SK-N-MC (cell line): ENCODE results near the gene BMP6.

Source experiments
- DNase-seq: peaks from one replicate; pipeline ENCODE4 v3.0.0-alpha.2; 2011; ENCODE audit warnings: low read depth, low spot score
- H3K27ac ChIP-seq: fragments of 200-600 bp; sonication (generic); 2 replicates; pipeline ENCODE4 v1.5.1; 2016; ENCODE audit warnings: mixed run types
- H3K36me3 ChIP-seq: fragments of 200-600 bp; sonication (generic); 2 replicates; pipeline ENCODE4 v1.6.1; 2017; ENCODE audit warnings: antibody characterized with exemption, low read length, mixed read lengths; ENCODE audit not compliant: insufficient read depth
- H3K4me3 ChIP-seq: fragments of 200-600 bp; sonication (generic); 2 replicates; pipeline ENCODE4 v1.5.1; 2016
- H3K9ac ChIP-seq: fragments of 200-600 bp; sonication (generic); 2 replicates; pipeline ENCODE4 v1.8.0; 2017; ENCODE audit warnings: mixed run types, mixed read lengths; ENCODE audit not compliant: insufficient read length
- H3K9me3 ChIP-seq: fragments of 200-600 bp; sonication (generic); 2 replicates; pipeline ENCODE4 v1.6.1; 2017; ENCODE audit warnings: low read depth, mild to moderate bottlenecking, antibody characterized with exemption, low read length, moderate library complexity, mixed read lengths
- EZH2 ChIP-seq: fragments of 200-600 bp; sonication (generic); IDR thresholded peaks from one replicate; pipeline ENCODE4 v1.6.1; 2017; ENCODE audit warnings: antibody characterized with exemption
- FOXP2 ChIP-seq: optimal IDR thresholded peaks from 2 replicates; pipeline ENCODE3; 2011; ENCODE audit warnings: mild to moderate bottlenecking, moderate library complexity; ENCODE audit not compliant: insufficient read depth; ENCODE audit errors: extremely low read length, control extremely low read depth
- POLR2AphosphoS5 ChIP-seq: IDR thresholded peaks from 2 replicates; pipeline ENCODE4 v1.6.1; 2012; ENCODE audit warnings: mild to moderate bottlenecking, low read depth, low read length, borderline replicate concordance

The BMP6 gene

GRCh38 chr6:7921046-7921445, 195.1 kb downstream of the BMP6 start:
- Histone ChIP-seq H3K36me3 (no peaks in the 10 kb centered on the region), H3K27ac (no peak overlapping the region), H3K9ac (no peak overlapping the region), H3K9me3 (no peaks in the 10 kb centered on the region), H3K4me3 (no peak overlapping the region)
- DNase-seq = no peak
- no peak for TF ChIP-seq FOXP2
- no peak for TF ChIP-seq EZH2
- no peak for TF ChIP-seq POLR2AphosphoS5

DNA sequence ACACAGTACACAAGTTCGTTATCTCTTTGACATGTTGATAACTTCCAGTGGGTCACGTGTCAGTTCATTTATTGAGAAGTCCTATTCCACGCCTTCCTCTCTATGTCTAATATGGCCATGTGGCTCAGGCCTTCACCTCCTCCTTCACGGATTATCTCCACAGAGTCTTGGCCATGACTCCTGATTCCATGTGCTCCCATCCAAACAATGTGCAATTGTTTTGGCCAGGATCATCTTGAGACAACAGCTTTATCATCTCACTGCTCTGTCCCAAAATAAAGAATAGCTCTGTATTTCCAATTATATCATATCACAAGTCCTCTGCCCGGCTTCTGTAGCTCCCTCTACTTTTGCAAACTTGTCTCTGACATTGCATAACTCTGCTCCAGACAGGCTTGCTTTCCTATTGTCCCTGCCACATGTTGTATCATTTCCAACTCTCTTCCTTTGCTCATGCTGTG, 195.8 kb downstream of the BMP6 start:
- Histone ChIP-seq H3K4me3 (no peak overlapping the region), H3K36me3 (no peaks in the 10 kb centered on the region), H3K27ac (no peak overlapping the region), H3K9me3 (no peaks in the 10 kb centered on the region), H3K9ac (no peak overlapping the region)
- no peak for DNase-seq
- TF ChIP-seq FOXP2 = no peak

- DNase-seq = no peak
- H3K9ac ChIP-seq = no peak overlapping the region
- TF ChIP-seq FOXP2 = no peak
- TF ChIP-seq EZH2 = no peak
- TF ChIP-seq POLR2AphosphoS5 = no peak
- H3K9me3 ChIP-seq = no peaks in the 10 kb centered on the region
- H3K27ac ChIP-seq = no peak overlapping the region
- no peak overlapping the region for H3K4me3 ChIP-seq
- H3K36me3 ChIP-seq = no peaks in the 10 kb centered on the region
These were observed 196.7 kb downstream of the BMP6 start for GRCh38 chr6:7922596-7922995.

DNA sequence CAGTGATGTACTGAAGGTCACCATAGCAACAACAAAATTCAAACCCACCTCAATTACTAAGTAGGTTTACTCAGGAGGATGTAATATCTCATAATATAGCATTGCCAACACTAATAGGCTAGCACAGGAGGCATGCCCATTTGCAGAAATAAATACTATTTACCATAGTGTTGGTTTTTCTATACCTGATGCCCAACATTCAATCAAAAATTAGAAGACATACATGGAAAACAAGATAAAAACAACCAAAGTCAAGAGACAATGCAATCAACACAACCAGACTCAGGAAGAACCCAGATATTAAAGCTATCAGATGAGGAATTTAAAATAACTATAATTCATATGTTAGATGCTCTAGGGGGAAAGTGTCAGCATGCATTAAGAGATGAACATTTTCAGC, 199.0 kb downstream of the BMP6 start:
- DNase-seq = no peak
- H3K4me3 ChIP-seq = no peak overlapping the region
- H3K36me3 ChIP-seq = no peaks in the 10 kb centered on the region
- H3K27ac ChIP-seq = no peak overlapping the region
- TF ChIP-seq FOXP2 (no peak), POLR2AphosphoS5 (no peak), EZH2 (no peak)
- H3K9me3 ChIP-seq = no peaks in the 10 kb centered on the region
- H3K9ac ChIP-seq = no peak overlapping the region
